ENCODE data around the gene LRRC39. TPM values are rescaled to one million over a fixed set of nuclear protein-coding genes. Genes with fewer than 3 reads are reported as not detected.

LRRC39 gene
- total RNA-seq, 1 experiment from 2014 or later = 0.54 TPM

DNA sequence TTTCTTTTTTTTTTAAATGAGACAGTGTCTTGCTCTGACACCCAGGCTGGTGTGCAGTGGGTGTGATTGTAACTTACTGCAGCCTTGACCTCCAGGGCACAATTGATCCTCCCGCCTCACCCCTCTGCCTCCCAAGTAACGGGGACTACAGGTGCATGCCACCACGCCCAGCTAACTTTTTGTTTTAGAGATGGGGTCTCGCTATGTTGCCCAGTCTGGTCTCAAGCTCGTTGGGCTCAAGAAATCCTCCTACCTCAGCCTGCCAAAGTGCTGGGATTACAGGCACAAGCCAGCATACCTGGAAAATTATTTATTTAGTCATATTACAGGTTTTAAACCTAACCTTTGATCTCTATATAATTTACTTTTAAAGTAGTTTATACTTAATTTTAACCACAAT is 13.4 kb downstream of the LRRC39 start (continued):
- TF ChIP-seq, protein P1, sequence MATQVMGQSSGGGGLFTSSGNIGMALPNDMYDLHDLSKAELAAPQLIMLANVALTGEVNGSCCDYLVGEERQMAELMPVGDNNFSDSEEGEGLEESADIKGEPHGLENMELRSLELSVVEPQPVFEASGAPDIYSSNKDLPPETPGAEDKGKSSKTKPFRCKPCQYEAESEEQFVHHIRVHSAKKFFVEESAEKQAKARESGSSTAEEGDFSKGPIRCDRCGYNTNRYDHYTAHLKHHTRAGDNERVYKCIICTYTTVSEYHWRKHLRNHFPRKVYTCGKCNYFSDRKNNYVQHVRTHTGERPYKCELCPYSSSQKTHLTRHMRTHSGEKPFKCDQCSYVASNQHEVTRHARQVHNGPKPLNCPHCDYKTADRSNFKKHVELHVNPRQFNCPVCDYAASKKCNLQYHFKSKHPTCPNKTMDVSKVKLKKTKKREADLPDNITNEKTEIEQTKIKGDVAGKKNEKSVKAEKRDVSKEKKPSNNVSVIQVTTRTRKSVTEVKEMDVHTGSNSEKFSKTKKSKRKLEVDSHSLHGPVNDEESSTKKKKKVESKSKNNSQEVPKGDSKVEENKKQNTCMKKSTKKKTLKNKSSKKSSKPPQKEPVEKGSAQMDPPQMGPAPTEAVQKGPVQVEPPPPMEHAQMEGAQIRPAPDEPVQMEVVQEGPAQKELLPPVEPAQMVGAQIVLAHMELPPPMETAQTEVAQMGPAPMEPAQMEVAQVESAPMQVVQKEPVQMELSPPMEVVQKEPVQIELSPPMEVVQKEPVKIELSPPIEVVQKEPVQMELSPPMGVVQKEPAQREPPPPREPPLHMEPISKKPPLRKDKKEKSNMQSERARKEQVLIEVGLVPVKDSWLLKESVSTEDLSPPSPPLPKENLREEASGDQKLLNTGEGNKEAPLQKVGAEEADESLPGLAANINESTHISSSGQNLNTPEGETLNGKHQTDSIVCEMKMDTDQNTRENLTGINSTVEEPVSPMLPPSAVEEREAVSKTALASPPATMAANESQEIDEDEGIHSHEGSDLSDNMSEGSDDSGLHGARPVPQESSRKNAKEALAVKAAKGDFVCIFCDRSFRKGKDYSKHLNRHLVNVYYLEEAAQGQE (IDR thresholded peaks at IDR 0.05; ENCODE audit: low read depth) = no peak
- TF ChIP-seq ELF1 (IDR thresholded peaks at IDR 0.05; ENCODE audit: borderline replicate concordance, low read depth) (no peak), JUND (IDR thresholded peaks at IDR 0.05) (no peak)
- TF ChIP-seq, protein P2, sequence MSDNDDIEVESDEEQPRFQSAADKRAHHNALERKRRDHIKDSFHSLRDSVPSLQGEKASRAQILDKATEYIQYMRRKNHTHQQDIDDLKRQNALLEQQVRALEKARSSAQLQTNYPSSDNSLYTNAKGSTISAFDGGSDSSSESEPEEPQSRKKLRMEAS (IDR thresholded peaks at IDR 0.05) = no peak

DNA sequence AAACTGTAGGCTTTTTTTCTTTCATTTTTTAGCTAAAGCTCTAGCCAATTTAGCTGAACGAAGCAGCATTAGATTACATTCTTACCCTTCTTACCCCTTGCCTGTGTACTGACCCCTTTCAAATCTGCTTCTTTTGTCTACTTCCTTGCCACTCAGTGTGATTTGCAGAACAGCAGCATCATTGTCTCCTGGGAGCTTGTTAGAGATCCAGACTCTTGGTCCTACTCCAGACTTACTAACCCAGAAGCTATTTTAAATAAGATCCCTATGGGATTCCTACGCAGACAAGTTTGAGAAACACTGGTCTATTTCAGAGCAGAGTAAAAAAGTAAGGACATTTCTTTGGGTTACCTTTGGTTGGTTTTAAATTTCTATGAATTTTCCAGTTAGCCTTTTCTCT is 13.8 kb downstream of the LRRC39 start:
- Histone ChIP-seq H3K79me2 (ENCODE audit: insufficient read depth, low read length) (no peaks in the 10 kb centered on the region), H3K27me3 (ENCODE audit: insufficient read depth, low read length) (no peaks in the 10 kb centered on the region), H2AFZ (ENCODE audit: low read depth, low read length, poor library complexity, severe bottlenecking) (no peak overlapping the region), H3K4me3 (replicated peaks in 1 of 2; ENCODE audit: low read depth in 1 of 2, low read length in 2 of 2) (no peak overlapping the region), H3K9ac (ENCODE audit: low read length) (no peak overlapping the region), H3K36me3 (ENCODE audit: control insufficient read depth in 1 of 2, insufficient read depth in 2 of 2, low read length in 2 of 2) (no peaks in the 10 kb centered on the region), H4K20me1 (ENCODE audit: insufficient read depth) (no peaks in the 10 kb centered on the region), H3K9me3 (ENCODE audit: control insufficient read depth in 1 of 2, insufficient read depth in 1 of 2, low read depth in 1 of 2, low read length in 2 of 2) (no peaks in the 10 kb centered on the region), H3K4me1 (ENCODE audit: control insufficient read depth in 1 of 2, insufficient read depth in 2 of 2, low read length in 2 of 2) (no peaks in the 10 kb centered on the region), H3K4me2 (ENCODE audit: low read length) (no peak overlapping the region), H3K27ac (ENCODE audit: low read depth, low read length) (no peak overlapping the region), H3K9me2 (ENCODE audit: insufficient read depth) (no peaks in the 10 kb centered on the region)
- intact Hi-C loops (cut with micrococcal nuclease) = no loop called here
- POLR2A ChIA-PET = no interaction called here
- no peak for DNase-seq (ENCODE audit: low read depth, low spot score)
- TF ChIP-seq, protein P3, sequence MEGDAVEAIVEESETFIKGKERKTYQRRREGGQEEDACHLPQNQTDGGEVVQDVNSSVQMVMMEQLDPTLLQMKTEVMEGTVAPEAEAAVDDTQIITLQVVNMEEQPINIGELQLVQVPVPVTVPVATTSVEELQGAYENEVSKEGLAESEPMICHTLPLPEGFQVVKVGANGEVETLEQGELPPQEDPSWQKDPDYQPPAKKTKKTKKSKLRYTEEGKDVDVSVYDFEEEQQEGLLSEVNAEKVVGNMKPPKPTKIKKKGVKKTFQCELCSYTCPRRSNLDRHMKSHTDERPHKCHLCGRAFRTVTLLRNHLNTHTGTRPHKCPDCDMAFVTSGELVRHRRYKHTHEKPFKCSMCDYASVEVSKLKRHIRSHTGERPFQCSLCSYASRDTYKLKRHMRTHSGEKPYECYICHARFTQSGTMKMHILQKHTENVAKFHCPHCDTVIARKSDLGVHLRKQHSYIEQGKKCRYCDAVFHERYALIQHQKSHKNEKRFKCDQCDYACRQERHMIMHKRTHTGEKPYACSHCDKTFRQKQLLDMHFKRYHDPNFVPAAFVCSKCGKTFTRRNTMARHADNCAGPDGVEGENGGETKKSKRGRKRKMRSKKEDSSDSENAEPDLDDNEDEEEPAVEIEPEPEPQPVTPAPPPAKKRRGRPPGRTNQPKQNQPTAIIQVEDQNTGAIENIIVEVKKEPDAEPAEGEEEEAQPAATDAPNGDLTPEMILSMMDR (IDR thresholded peaks at IDR 0.05 in 2 of 3, conservative IDR thresholded peaks at IDR 0.05 in 1 of 3; ENCODE audit: borderline replicate concordance in 1 of 3, insufficient read depth in 1 of 3, low read depth in 2 of 3, low read length in 2 of 3) = no peak
- TF ChIP-seq SIN3A (IDR thresholded peaks at IDR 0.05; ENCODE audit: low read depth) = no peak
- TF ChIP-seq POLR2A (IDR thresholded peaks at IDR 0.05; ENCODE audit: borderline replicate concordance, extremely low read depth, insufficient read depth, insufficient read length) = no peak
- TF ChIP-seq, protein P1 (IDR thresholded peaks at IDR 0.05; ENCODE audit: low read depth) = no peak
- TF ChIP-seq, protein P4, sequence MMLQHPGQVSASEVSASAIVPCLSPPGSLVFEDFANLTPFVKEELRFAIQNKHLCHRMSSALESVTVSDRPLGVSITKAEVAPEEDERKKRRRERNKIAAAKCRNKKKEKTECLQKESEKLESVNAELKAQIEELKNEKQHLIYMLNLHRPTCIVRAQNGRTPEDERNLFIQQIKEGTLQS (IDR thresholded peaks at IDR 0.05) = no peak
- no peak for TF ChIP-seq CEBPB (IDR thresholded peaks at IDR 0.05; ENCODE audit: low read depth)
- no peak for TF ChIP-seq YY1 (IDR thresholded peaks at IDR 0.05; ENCODE audit: extremely low read depth, insufficient replicate concordance, low read depth, low read length)
- no peak for TF ChIP-seq ZFX (IDR thresholded peaks at IDR 0.05)
- TF ChIP-seq SRF (IDR thresholded peaks at IDR 0.05; ENCODE audit: low read depth) = no peak
- TF ChIP-seq CBX3 (IDR thresholded peaks at IDR 0.05; ENCODE audit: low read depth) = no peak
- TF ChIP-seq FOSL1 (IDR thresholded peaks at IDR 0.05; ENCODE audit: low read depth) = no peak
- no peak for TF ChIP-seq POLR2AphosphoS5 (IDR thresholded peaks at IDR 0.05; ENCODE audit: low read depth, low read length)
- no peak for TF ChIP-seq RAD21 (IDR thresholded peaks at IDR 0.05; ENCODE audit: low read depth)
- no peak for TF ChIP-seq TCF7L2 (IDR thresholded peaks at IDR 0.05; ENCODE audit: borderline replicate concordance, extremely low read depth, insufficient read depth, insufficient read length)
- TF ChIP-seq, protein P2 (IDR thresholded peaks at IDR 0.05) = no peak
- TF ChIP-seq JUND (IDR thresholded peaks at IDR 0.05) = no peak
- CTCF ChIA-PET = no interaction called here
- no peak for ATAC-seq
- BruUV-seq (replicated peaks) = no TSS peak
- RAD21 ChIA-PET (ENCODE audit: low non-redundant PET in 1 of 2, low total read pairs in 2 of 2, uncharacterized antibody in 2 of 2, unreplicated experiment in 2 of 2) = no interaction called here
